HEK293T (cell line): Measurements from ENCODE around the gene TMOD1.

ENCODE experiments used
- BHLHE40 ChIP-seq: fragments of 450-650 bp; IDR thresholded peaks from 2 replicates; pipeline ENCODE4 v1.6.1; 2016; ENCODE audit warnings: mild to moderate bottlenecking, moderate library complexity, borderline replicate concordance
- CTBP1 ChIP-seq: fragments of 450-650 bp; IDR thresholded peaks from 2 replicates; pipeline ENCODE4 v1.6.1; 2016; ENCODE audit warnings: borderline replicate concordance
- ELF4 ChIP-seq: fragments of 450-650 bp; IDR thresholded peaks from 2 replicates; pipeline ENCODE4 v1.6.1; 2017; ENCODE audit warnings: antibody characterized with exemption
- FOXA1 ChIP-seq: fragments of 450-650 bp; IDR thresholded peaks from 2 replicates; pipeline ENCODE4 v1.6.1; 2016; ENCODE audit warnings: mild to moderate bottlenecking
- FOXK2 ChIP-seq: fragments of 450-650 bp; IDR thresholded peaks from 2 replicates; pipeline ENCODE4 v1.6.1; 2016; ENCODE audit warnings: mild to moderate bottlenecking
- FOXM1 ChIP-seq: fragments of 450-650 bp; IDR thresholded peaks from 2 replicates; pipeline ENCODE4 v1.6.1; 2017; ENCODE audit warnings: mild to moderate bottlenecking, borderline replicate concordance
- L3MBTL2 ChIP-seq: fragments of 450-650 bp; conservative IDR thresholded peaks from 2 replicates; pipeline ENCODE4 v1.6.1; 2016; ENCODE audit warnings: mild to moderate bottlenecking
- LEF1 ChIP-seq: fragments of 450-650 bp; IDR thresholded peaks from 2 replicates; pipeline ENCODE4 v1.6.1; 2017; ENCODE audit warnings: mild to moderate bottlenecking, borderline replicate concordance
- SP1 ChIP-seq: fragments of 450-650 bp; IDR thresholded peaks from 2 replicates; pipeline ENCODE4 v1.6.1; 2017
- SUZ12 ChIP-seq: fragments of 450-650 bp; IDR thresholded peaks from 2 replicates; pipeline ENCODE4 v1.6.1; 2016; ENCODE audit warnings: mild to moderate bottlenecking
- ZNF384 ChIP-seq: fragments of 450-650 bp; IDR thresholded peaks from 2 replicates; pipeline ENCODE4 v1.6.1; 2016
- TF ChIP-seq, protein P1 (sequence below): fragments of 450-650 bp; IDR thresholded peaks from 2 replicates; pipeline ENCODE4 v1.6.1; 2016

DNA sequence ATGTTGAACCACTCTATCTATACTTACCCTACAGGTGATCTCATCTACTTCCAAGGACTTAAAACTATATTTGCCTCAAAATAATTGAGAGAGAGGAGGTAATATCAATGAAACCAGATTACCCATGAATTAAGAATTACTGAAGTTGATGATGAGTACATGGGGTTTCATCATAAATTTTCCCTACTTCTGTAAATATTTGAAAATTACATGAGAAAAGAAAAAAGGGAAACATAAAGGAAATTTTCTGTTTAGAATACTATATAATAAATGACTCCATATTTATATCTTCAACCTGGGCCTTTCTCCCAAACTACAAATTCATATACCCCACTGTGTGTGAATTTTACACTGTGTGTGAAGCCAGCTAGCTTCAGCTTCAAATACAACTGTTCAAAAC is 129.1 kb downstream of the TMOD1 start:
- TF ChIP-seq, protein P1, sequence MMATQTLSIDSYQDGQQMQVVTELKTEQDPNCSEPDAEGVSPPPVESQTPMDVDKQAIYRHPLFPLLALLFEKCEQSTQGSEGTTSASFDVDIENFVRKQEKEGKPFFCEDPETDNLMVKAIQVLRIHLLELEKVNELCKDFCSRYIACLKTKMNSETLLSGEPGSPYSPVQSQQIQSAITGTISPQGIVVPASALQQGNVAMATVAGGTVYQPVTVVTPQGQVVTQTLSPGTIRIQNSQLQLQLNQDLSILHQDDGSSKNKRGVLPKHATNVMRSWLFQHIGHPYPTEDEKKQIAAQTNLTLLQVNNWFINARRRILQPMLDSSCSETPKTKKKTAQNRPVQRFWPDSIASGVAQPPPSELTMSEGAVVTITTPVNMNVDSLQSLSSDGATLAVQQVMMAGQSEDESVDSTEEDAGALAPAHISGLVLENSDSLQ = no peak
- TF ChIP-seq SP1 (no peak), FOXM1 (no peak), SUZ12 (no peak), BHLHE40 (no peak), ELF4 (no peak), ZNF384 (no peak), L3MBTL2 (no peak), LEF1 (no peak), FOXK2 (no peak), CTBP1 (no peak), FOXA1 (no peak)
